SK-N-SH (cell line): ENCODE measurements around the gene MAP3K12. TPM values are rescaled to one million over a fixed set of nuclear protein-coding genes. Genes with fewer than 3 reads are reported as not detected.

Source experiments
- CTCF ChIA-PET: fragments of 300-600, 350-600 bp; formaldehyde crosslinking; extraction: SDS; loops from one replicate; lab custom pipeline; 2021; lab: Yijun Ruan, JAX
- POLR2A ChIA-PET: fragments of 350-600 bp; sonication (Branson Sonifier 250); formaldehyde crosslinking; extraction: SDS; loops from one replicate; lab custom pipeline; 2020; ENCODE audit warnings: antibody characterized with exemption, inconsistent platforms; lab: Yijun Ruan, JAX
- DNase-seq: peaks from one replicate; pipeline ENCODE4 v3.0.0; 2012
- H2AFZ ChIP-seq: fragments of 200-600 bp; sonication (generic); 2 replicates; pipeline ENCODE4 v1.8.1; 2016; ENCODE audit warnings: antibody characterized with exemption, mild to moderate bottlenecking, low read depth
- H3F3A ChIP-seq: fragments of 200-600 bp; sonication (generic); replicated peaks from 2 replicates; pipeline ENCODE3; 2016; ENCODE audit warnings: antibody characterized with exemption, mild to moderate bottlenecking; ENCODE audit not compliant: insufficient read depth
- H3K27ac ChIP-seq, 2 experiments: fragments of 200-500 bp in 1 of 2; fragments of 200-600 bp in 1 of 2; sonication (Bioruptor generic) in 1 of 2; sonication (generic), shearing (Covaris generic) in 1 of 2; 2 replicates each; pipeline versions ENCODE4 v1.5.1 to v1.6.1; 2014 to 2016; ENCODE audit warnings: low read depth in 2 of 2, inconsistent platforms in 1 of 2, low read length in 1 of 2, mild to moderate bottlenecking in 1 of 2, mixed read lengths in 1 of 2
- H3K27me3 ChIP-seq: fragments of 200-600 bp; sonication (generic), shearing (Covaris generic); 2 replicates; pipeline ENCODE4 v1.6.1; 2016; ENCODE audit warnings: mixed run types; ENCODE audit not compliant: insufficient read depth
- H3K36me3 ChIP-seq, 2 experiments: fragments of 200-500 bp in 1 of 2; fragments of 200-600 bp in 1 of 2; sonication (Bioruptor generic) in 1 of 2; sonication (generic) in 1 of 2; replicated peaks in 1 of 2; 2 replicates each; pipeline versions ENCODE3 to v1.5.1; 2014 to 2016; ENCODE audit warnings: low read length in 1 of 2, mild to moderate bottlenecking in 1 of 2; ENCODE audit not compliant: insufficient read depth in 2 of 2, control insufficient read depth in 1 of 2
- H3K4me1 ChIP-seq, 2 experiments: fragments of 200-500 bp in 1 of 2; fragments of 200-600 bp in 1 of 2; sonication (Bioruptor generic) in 1 of 2; sonication (generic), shearing (Covaris generic) in 1 of 2; 2 replicates each; pipeline versions ENCODE4 v1.5.1 to v1.6.1; 2014 to 2016; ENCODE audit warnings: low read depth in 1 of 2, low read length in 1 of 2, mixed run types in 1 of 2; ENCODE audit not compliant: insufficient read depth in 2 of 2, control insufficient read depth in 1 of 2
- H3K4me2 ChIP-seq: fragments of 200-600 bp; sonication (generic), shearing (Covaris generic); 2 replicates; pipeline ENCODE4 v1.6.1; 2017; ENCODE audit warnings: mixed run types
- H3K4me3 ChIP-seq, 2 experiments: fragments of 200-500 bp in 1 of 2; fragments of 200-600 bp in 1 of 2; sonication (Bioruptor generic) in 1 of 2; sonication (generic), shearing (Covaris generic) in 1 of 2; 2 replicates each; pipeline versions ENCODE4 v1.5.1 to v1.8.1; 2014 to 2016; ENCODE audit warnings: low read depth in 2 of 2, inconsistent platforms in 1 of 2, low read length in 1 of 2, mild to moderate bottlenecking in 1 of 2, mixed read lengths in 1 of 2, moderate library complexity in 1 of 2
- H3K79me2 ChIP-seq: fragments of 200-600 bp; sonication (generic); 2 replicates; pipeline ENCODE4 v1.8.1; 2017; ENCODE audit warnings: mild to moderate bottlenecking; ENCODE audit not compliant: insufficient read depth
- H3K9ac ChIP-seq: fragments of 200-600 bp; sonication (generic); 2 replicates; pipeline ENCODE4 v1.6.1; 2017; ENCODE audit warnings: mixed run types
- H3K9me2 ChIP-seq: fragments of 200-600 bp; sonication (generic); 2 replicates; pipeline ENCODE4 v1.6.1; 2017; ENCODE audit warnings: mixed run types
- H3K9me3 ChIP-seq: fragments of 200-600 bp; sonication (generic); 2 replicates; pipeline ENCODE4 v1.6.1; 2017; ENCODE audit warnings: mixed run types, mild to moderate bottlenecking, moderate library complexity
- H4K20me1 ChIP-seq: fragments of 200-600 bp; sonication (generic); 2 replicates; pipeline ENCODE4 v1.6.1; 2017; ENCODE audit warnings: mild to moderate bottlenecking, mixed run types; ENCODE audit not compliant: insufficient read depth
- ELF1 ChIP-seq: IDR thresholded peaks from 2 replicates; pipeline ENCODE4 v1.4.0; 2012
- FOSL2 ChIP-seq: IDR thresholded peaks from 2 replicates; pipeline ENCODE4 v1.4.0; 2012; ENCODE audit warnings: low read depth, mild to moderate bottlenecking, moderate library complexity, borderline replicate concordance
- FOXJ3 ChIP-seq: sonication (generic); formaldehyde crosslinking; IDR thresholded peaks from 2 replicates; pipeline ENCODE4 v1.5.1; 2020; ENCODE audit warnings: mild to moderate bottlenecking, missing genetic modification reagents
- GABPA ChIP-seq: IDR thresholded peaks from 2 replicates; pipeline ENCODE4 v1.4.0; 2012; ENCODE audit warnings: low read depth, mild to moderate bottlenecking
- JUND ChIP-seq: IDR thresholded peaks from 2 replicates; pipeline ENCODE4 v1.4.0; 2012
- MEF2A ChIP-seq: IDR thresholded peaks from 2 replicates; pipeline ENCODE4 v1.4.0; 2012; ENCODE audit warnings: low read depth, borderline replicate concordance
- NFIC ChIP-seq: IDR thresholded peaks from 2 replicates; pipeline ENCODE4 v1.4.0; 2012; ENCODE audit warnings: borderline replicate concordance
- POLR2AphosphoS5 ChIP-seq: IDR thresholded peaks from 2 replicates; pipeline ENCODE4 v1.6.1; 2012; ENCODE audit warnings: low read depth, low read length
- RAD21 ChIP-seq: IDR thresholded peaks from 2 replicates; pipeline ENCODE4 v1.6.1; 2012; ENCODE audit warnings: mild to moderate bottlenecking, low read length
- RCOR1 ChIP-seq: fragments of 150-350 bp; IDR thresholded peaks from 2 replicates; pipeline ENCODE4 v1.6.1; 2017; ENCODE audit warnings: antibody characterized with exemption, low read length
- TAF1 ChIP-seq: IDR thresholded peaks from 2 replicates; pipeline ENCODE4 v1.6.1; 2012; ENCODE audit warnings: low read depth, mild to moderate bottlenecking, low read length, moderate library complexity, borderline replicate concordance
- TEAD4 ChIP-seq: IDR thresholded peaks from 2 replicates; pipeline ENCODE4 v1.4.0; 2012; ENCODE audit warnings: mild to moderate bottlenecking, borderline replicate concordance; ENCODE audit not compliant: insufficient read depth
- WGBS: methylation state at CpG from one replicate; pipeline ENCODE4 v1.1.6; 2017; ENCODE audit warnings: low lambda C conversion rate; 5-methylcytosine and 5-hydroxymethylcytosine counted together
- polyA plus RNA-seq, 3 experiments: library from polyadenylated mRNA; depleted of rRNA; stranded (reverse); fragments of >200 nt; gene quantifications; 2 replicates each; pipeline ENCODE4 v1.2.3, GENCODE V29; 2012
- TF ChIP-seq, protein P1 (sequence below): fragments of 150-350 bp; IDR thresholded peaks from 2 replicates; pipeline ENCODE4 v1.6.1; 2017; ENCODE audit warnings: antibody characterized with exemption, low read length, low read depth, borderline replicate concordance
- TF ChIP-seq, protein P2 (sequence below): IDR thresholded peaks from 2 replicates; pipeline ENCODE4 v1.4.0; 2012; ENCODE audit warnings: low read depth, borderline replicate concordance
- TF ChIP-seq, protein P3 (sequence below): IDR thresholded peaks from 2 replicates; pipeline ENCODE4 v1.4.0; 2012; ENCODE audit warnings: low read depth

The MAP3K12 gene
- polyA plus RNA-seq, 1 of the 3 experiments (the other 2 are of a cell fraction), result 57.6 TPM

DNA sequence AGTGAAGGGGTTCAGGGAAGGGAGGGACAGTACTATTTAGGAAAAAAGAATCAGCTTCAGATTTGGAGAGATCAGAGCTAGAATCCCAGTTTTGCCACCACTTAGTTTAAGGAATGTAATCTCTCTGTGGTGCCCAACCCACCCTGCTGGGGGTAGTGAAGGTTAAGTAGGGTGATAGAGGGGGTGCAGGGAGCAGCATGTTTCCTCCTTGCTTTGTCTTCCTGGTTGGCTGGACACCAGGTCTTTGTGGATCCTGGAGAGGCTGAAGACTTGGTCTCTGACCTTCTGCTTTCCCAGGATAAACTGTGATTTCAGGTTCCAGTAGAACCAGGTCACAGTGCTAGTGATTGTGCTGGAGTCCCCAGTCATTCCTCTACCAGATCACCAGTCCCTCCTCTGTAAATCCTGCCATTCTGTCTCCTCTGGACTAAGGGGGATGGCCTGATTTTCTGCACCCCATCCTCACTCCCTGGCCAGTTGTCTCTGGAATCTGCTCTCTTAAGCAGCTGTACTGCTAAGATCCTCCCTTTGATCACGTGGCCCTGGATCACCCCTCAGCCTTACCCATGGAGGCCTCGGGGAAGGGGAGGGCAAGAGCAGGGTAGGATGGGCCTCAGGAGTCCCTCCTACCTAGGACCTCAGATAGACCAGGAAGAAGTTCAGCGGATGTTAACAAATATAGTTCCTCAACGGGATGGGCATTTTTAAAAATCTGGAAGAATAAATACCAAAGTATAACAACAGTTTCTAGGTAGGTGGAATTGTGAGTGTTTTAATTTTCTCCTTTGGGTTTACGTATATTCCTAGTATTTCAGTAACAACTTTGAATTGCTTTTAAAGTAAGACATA lies 3.1 kb downstream of the MAP3K12 start:
- peaks cover 42% of the 10 kb centered on the region for H3K79me2 ChIP-seq
- POLR2A ChIA-PET, result no interaction called here
- H2AFZ ChIP-seq, result no peak overlapping the region
- H4K20me1 ChIP-seq, result no peaks in the 10 kb centered on the region
- no peaks in the 10 kb centered on the region for H3K9me2 ChIP-seq
- peaks cover 24 to 43% of the 10 kb centered on the region in 2 experiments for H3K4me1 ChIP-seq
- WGBS, result 64% methylated on average over 5 of the region's 5 CpGs
- peak overlapping the region; percentile 15 for H3K4me2 ChIP-seq
- no peak overlapping the region for H3K9ac ChIP-seq
- peaks cover 27% of the 10 kb centered on the region for H3F3A ChIP-seq
- peaks cover 3 to 5% of the 10 kb centered on the region in 2 experiments for H3K36me3 ChIP-seq
- CTCF ChIA-PET, result interaction anchor here (0.9 to 1.7 kb wide), 5 partner anchors 12 to 151 kb away, joined by 3 to 5 read pairs (median 5); no protein-coding TSS in a partner anchor
- no peak for DNase-seq
- peak overlapping the region in 1 of 2 experiments; percentile 6; a peak in 2 of 4 replicates for H3K27ac ChIP-seq
- no peak for TF ChIP-seq JUND
- TF ChIP-seq, protein P1, sequence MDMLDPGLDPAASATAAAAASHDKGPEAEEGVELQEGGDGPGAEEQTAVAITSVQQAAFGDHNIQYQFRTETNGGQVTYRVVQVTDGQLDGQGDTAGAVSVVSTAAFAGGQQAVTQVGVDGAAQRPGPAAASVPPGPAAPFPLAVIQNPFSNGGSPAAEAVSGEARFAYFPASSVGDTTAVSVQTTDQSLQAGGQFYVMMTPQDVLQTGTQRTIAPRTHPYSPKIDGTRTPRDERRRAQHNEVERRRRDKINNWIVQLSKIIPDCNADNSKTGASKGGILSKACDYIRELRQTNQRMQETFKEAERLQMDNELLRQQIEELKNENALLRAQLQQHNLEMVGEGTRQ, result 0 out of 2 replicates have a peak, but pooled peaks have one; percentile 21
- no peak for TF ChIP-seq GABPA
- TF ChIP-seq RAD21, result no peak
- TF ChIP-seq, protein P2, sequence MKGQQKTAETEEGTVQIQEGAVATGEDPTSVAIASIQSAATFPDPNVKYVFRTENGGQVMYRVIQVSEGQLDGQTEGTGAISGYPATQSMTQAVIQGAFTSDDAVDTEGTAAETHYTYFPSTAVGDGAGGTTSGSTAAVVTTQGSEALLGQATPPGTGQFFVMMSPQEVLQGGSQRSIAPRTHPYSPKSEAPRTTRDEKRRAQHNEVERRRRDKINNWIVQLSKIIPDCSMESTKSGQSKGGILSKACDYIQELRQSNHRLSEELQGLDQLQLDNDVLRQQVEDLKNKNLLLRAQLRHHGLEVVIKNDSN, result peak; percentile 86
- TF ChIP-seq, protein P3, sequence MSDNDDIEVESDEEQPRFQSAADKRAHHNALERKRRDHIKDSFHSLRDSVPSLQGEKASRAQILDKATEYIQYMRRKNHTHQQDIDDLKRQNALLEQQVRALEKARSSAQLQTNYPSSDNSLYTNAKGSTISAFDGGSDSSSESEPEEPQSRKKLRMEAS, result no peak
- no peak for TF ChIP-seq NFIC
- H3K9me3 ChIP-seq, result no peaks in the 10 kb centered on the region
- no peak overlapping the region for H3K4me3 ChIP-seq
- no peaks in the 10 kb centered on the region for H3K27me3 ChIP-seq

DNA sequence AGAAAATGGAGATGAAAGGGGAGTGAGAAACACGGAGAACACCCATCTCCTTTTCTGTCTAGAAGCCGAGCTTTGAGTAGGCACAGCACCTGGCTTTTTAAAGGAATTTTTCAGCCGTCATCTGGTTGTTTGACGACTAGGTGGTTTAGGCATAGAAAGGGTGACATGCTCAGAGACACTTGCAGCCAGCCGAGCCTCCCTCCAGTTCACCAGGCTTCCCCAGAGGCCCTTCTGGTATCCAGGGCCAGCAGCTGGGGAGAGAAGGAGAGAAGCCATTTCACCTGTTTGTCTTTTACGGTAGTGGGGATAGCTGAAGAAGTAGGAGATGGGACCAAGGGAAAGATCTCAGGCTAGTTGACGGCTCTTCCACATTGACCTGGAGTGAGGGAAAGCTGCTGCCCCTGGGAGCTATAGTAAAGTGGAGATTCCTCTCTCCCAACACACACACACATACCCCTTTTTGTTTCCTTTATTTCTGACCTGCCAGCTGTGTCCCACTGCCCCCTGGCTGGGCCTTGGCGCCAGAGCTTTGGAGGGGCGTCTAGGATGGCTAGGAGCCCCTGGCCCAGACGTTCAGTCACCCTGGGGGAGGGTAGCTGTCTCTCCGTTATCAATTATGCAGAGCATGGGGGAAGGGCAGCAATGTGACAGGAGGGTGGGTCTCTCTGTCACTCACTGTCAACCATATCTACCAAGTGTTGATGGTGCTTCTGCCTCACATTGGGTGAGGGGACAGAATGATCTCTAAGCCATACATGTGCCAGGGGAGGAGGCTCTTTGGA lies 5.5 kb downstream of the MAP3K12 start:
- 42% methylated on average over 11 of the region's 11 CpGs for WGBS
- Histone ChIP-seq H3K4me2 (peak overlapping the region; percentile 80), H3K9me3 (no peaks in the 10 kb centered on the region), H3K9ac (peak overlapping the region; percentile 63), H3K27ac (peak overlapping the region; percentile 63 to 94), H3K4me3 (peak overlapping the region; percentile 47 to 57), H3K4me1 (peaks cover 24 to 43% of the 10 kb centered on the region in 2 experiments), H2AFZ (no peak overlapping the region; the same call in 1 of the 2 replicates), H3K27me3 (no peaks in the 10 kb centered on the region), H3K36me3 (peaks cover 3 to 5% of the 10 kb centered on the region in 2 experiments), H3F3A (peaks cover 30% of the 10 kb centered on the region), H3K79me2 (peaks cover 62% of the 10 kb centered on the region), H4K20me1 (no peaks in the 10 kb centered on the region), H3K9me2 (no peaks in the 10 kb centered on the region)
- ChIA-PET CTCF (interaction anchor here (0.7 to 1.9 kb wide), 7 partner anchors 12 to 171 kb away, joined by 3 to 10 read pairs (median 4); no protein-coding TSS in a partner anchor), POLR2A (interaction anchor here (0.9 to 4.5 kb wide), 5 partner anchors 11 to 194 kb away, joined by 3 to 28 read pairs (median 5); partner anchors contain the start of genes AAAS and MYG1)
- no peak for DNase-seq
- TF ChIP-seq ELF1 (no peak), GABPA (no peak), NFIC (no peak), FOSL2 (no peak), FOXJ3 (CRISPR knock-in tag) (no peak), POLR2AphosphoS5 (no peak), RCOR1 (no peak), TAF1 (no peak), MEF2A (no peak), TEAD4 (no peak)
- TF ChIP-seq, protein P1, result no peak
